Suprapubic skin (tissue), 4 donors: Measurements from ENCODE around the gene ZNF555.

ENCODE experiments used
- EP300 ChIP-seq: sonication (generic); formaldehyde crosslinking; IDR thresholded peaks from one replicate; pipeline ENCODE4 v1.6.1; 2017; ENCODE audit warnings: antibody characterized with exemption
- POLR2A ChIP-seq, 2 donors: fragments of 450-650 bp; IDR thresholded peaks; one replicate each; pipeline ENCODE4 v1.6.1; 2017; ENCODE audit warnings: antibody characterized with exemption in 2 of 2, mild to moderate bottlenecking in 2 of 2, moderate library complexity in 2 of 2
- POLR2AphosphoS5 ChIP-seq, 3 donors: sonication (generic); formaldehyde crosslinking; IDR thresholded peaks; one replicate each; pipeline ENCODE4 v1.6.1; 2017; ENCODE audit warnings: antibody characterized with exemption in 3 of 3
- TF ChIP-seq, protein P1 (sequence below), 2 donors: fragments of 200-600 bp in 1 of 2; fragments of 450-650 bp in 1 of 2; sonication (generic) in 1 of 2; IDR thresholded peaks; one replicate each; pipeline ENCODE4 v1.5.1; 2016 to 2019; ENCODE audit warnings: antibody characterized with exemption in 2 of 2, mild to moderate bottlenecking in 1 of 2, moderate library complexity in 1 of 2

DNA sequence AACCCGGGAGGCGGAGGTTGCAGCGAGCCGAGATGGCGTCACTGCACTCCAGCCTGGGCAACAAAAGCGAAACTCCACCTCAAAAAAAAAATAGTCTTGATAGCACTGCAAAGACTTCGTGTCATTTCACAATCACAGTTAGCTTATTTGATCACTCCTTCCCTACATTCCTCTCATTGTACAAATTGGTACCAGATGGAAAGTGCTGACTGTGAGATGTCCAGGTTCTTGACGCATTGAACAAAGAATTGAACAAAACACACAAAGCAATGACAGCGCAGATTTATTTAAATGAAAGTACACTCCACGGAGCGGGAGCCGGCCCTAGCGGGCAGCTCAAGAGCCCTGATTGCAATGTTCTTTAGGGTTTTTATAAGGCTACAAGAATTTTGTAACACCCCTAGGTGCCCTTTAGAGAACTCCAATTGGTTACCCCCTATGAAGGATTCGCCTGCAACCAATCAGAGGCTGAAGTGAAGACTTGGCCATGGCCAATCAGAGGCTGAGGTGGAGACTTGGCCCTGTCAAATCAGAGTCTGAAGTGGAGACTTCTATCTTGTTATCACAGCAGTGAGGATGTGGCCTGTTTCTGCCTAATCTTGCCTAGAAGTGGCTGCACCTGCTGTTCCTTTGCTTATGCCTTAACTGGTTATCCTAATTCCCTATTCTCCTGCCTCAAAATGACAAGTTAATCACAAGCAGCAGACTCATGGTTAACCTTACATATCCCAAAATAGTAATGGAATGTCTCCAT is 42.6 kb downstream of the ZNF555 start:
- TF ChIP-seq POLR2AphosphoS5 (IDR thresholded peaks at IDR 0.05) (no peak), POLR2A (IDR thresholded peaks at IDR 0.05) (no peak), EP300 (no peak)
- TF ChIP-seq, protein P1, sequence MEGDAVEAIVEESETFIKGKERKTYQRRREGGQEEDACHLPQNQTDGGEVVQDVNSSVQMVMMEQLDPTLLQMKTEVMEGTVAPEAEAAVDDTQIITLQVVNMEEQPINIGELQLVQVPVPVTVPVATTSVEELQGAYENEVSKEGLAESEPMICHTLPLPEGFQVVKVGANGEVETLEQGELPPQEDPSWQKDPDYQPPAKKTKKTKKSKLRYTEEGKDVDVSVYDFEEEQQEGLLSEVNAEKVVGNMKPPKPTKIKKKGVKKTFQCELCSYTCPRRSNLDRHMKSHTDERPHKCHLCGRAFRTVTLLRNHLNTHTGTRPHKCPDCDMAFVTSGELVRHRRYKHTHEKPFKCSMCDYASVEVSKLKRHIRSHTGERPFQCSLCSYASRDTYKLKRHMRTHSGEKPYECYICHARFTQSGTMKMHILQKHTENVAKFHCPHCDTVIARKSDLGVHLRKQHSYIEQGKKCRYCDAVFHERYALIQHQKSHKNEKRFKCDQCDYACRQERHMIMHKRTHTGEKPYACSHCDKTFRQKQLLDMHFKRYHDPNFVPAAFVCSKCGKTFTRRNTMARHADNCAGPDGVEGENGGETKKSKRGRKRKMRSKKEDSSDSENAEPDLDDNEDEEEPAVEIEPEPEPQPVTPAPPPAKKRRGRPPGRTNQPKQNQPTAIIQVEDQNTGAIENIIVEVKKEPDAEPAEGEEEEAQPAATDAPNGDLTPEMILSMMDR (IDR thresholded peaks at IDR 0.05): no peak
